SK-N-MC (cell line): ENCODE data around the gene BTG3.

Source experiments
- DNase-seq: peaks from one replicate; pipeline ENCODE4 v3.0.0-alpha.2; 2011; ENCODE audit warnings: low read depth, low spot score
- H3K27ac ChIP-seq: fragments of 200-600 bp; sonication (generic); 2 replicates; pipeline ENCODE4 v1.5.1; 2016; ENCODE audit warnings: mixed run types
- H3K36me3 ChIP-seq: fragments of 200-600 bp; sonication (generic); 2 replicates; pipeline ENCODE4 v1.6.1; 2017; ENCODE audit warnings: antibody characterized with exemption, low read length, mixed read lengths; ENCODE audit not compliant: insufficient read depth
- H3K4me3 ChIP-seq: fragments of 200-600 bp; sonication (generic); 2 replicates; pipeline ENCODE4 v1.5.1; 2016
- H3K9ac ChIP-seq: fragments of 200-600 bp; sonication (generic); 2 replicates; pipeline ENCODE4 v1.8.0; 2017; ENCODE audit warnings: mixed run types, mixed read lengths; ENCODE audit not compliant: insufficient read length
- H3K9me3 ChIP-seq: fragments of 200-600 bp; sonication (generic); 2 replicates; pipeline ENCODE4 v1.6.1; 2017; ENCODE audit warnings: low read depth, mild to moderate bottlenecking, antibody characterized with exemption, low read length, moderate library complexity, mixed read lengths
- EZH2 ChIP-seq: fragments of 200-600 bp; sonication (generic); IDR thresholded peaks from one replicate; pipeline ENCODE4 v1.6.1; 2017; ENCODE audit warnings: antibody characterized with exemption
- FOXP2 ChIP-seq: optimal IDR thresholded peaks from 2 replicates; pipeline ENCODE3; 2011; ENCODE audit warnings: mild to moderate bottlenecking, moderate library complexity; ENCODE audit not compliant: insufficient read depth; ENCODE audit errors: extremely low read length, control extremely low read depth
- POLR2AphosphoS5 ChIP-seq: IDR thresholded peaks from 2 replicates; pipeline ENCODE4 v1.6.1; 2012; ENCODE audit warnings: mild to moderate bottlenecking, low read depth, low read length, borderline replicate concordance

Gene BTG3

GRCh38 chr21:17578162-17578561 is 34.5 kb downstream of the BTG3 start:
- no peak overlapping the region for H3K4me3 ChIP-seq
- TF ChIP-seq POLR2AphosphoS5, result no peak
- TF ChIP-seq EZH2, result no peak
- TF ChIP-seq FOXP2, result no peak
- H3K27ac ChIP-seq, result no peak overlapping the region
- H3K36me3 ChIP-seq, result no peaks in the 10 kb centered on the region
- H3K9me3 ChIP-seq, result no peaks in the 10 kb centered on the region
- no peak overlapping the region for H3K9ac ChIP-seq
- no peak for DNase-seq

GRCh38 chr21:17577701-17578100 is 35.0 kb downstream of the BTG3 start:
- Histone ChIP-seq H3K9ac (no peak overlapping the region), H3K27ac (no peak overlapping the region), H3K9me3 (no peaks in the 10 kb centered on the region), H3K4me3 (no peak overlapping the region), H3K36me3 (no peaks in the 10 kb centered on the region)
- no peak for DNase-seq
- TF ChIP-seq POLR2AphosphoS5 (no peak), FOXP2 (no peak), EZH2 (no peak)

GRCh38 chr21:17576080-17576835 is 36.4 kb downstream of the BTG3 start:
- H3K27ac ChIP-seq, result no peak overlapping the region
- H3K4me3 ChIP-seq, result no peak overlapping the region
- no peak for TF ChIP-seq POLR2AphosphoS5
- TF ChIP-seq EZH2, result no peak
- no peak for TF ChIP-seq FOXP2
- H3K9ac ChIP-seq, result no peak overlapping the region
- H3K36me3 ChIP-seq, result no peaks in the 10 kb centered on the region
- DNase-seq, result no peak
- H3K9me3 ChIP-seq, result no peaks in the 10 kb centered on the region

- H3K9me3 ChIP-seq, result no peaks in the 10 kb centered on the region
- DNase-seq, result no peak
- no peak overlapping the region for H3K4me3 ChIP-seq
- no peak overlapping the region for H3K9ac ChIP-seq
- TF ChIP-seq FOXP2 (no peak), EZH2 (no peak), POLR2AphosphoS5 (no peak)
- H3K36me3 ChIP-seq, result no peaks in the 10 kb centered on the region
- no peak overlapping the region for H3K27ac ChIP-seq
Measured at GRCh38 chr21:17575076-17575475, 37.6 kb downstream of the BTG3 start.

- no peaks in the 10 kb centered on the region for H3K9me3 ChIP-seq
- no peak overlapping the region for H3K4me3 ChIP-seq
- no peak for DNase-seq
- no peak overlapping the region for H3K9ac ChIP-seq
- H3K36me3 ChIP-seq, result no peaks in the 10 kb centered on the region
- TF ChIP-seq POLR2AphosphoS5 (no peak), EZH2 (no peak), FOXP2 (no peak)
- no peak overlapping the region for H3K27ac ChIP-seq
Measured at GRCh38 chr21:17572431-17572830, 40.3 kb downstream of the BTG3 start.

GRCh38 chr21:17570786-17571185 is 41.9 kb downstream of the BTG3 start:
- no peak for DNase-seq
- Histone ChIP-seq H3K9me3 (no peaks in the 10 kb centered on the region), H3K4me3 (no peak overlapping the region), H3K9ac (no peak overlapping the region), H3K27ac (no peak overlapping the region), H3K36me3 (no peaks in the 10 kb centered on the region)
- TF ChIP-seq FOXP2, result no peak
- TF ChIP-seq POLR2AphosphoS5, result no peak
- TF ChIP-seq EZH2, result no peak

GRCh38 chr21:17560377-17561025 is 52.2 kb downstream of the BTG3 start:
- no peak overlapping the region for H3K27ac ChIP-seq
- TF ChIP-seq EZH2 (no peak), POLR2AphosphoS5 (no peak), FOXP2 (no peak)

GRCh38 chr21:17554679-17555465 is 57.8 kb downstream of the BTG3 start:
- TF ChIP-seq FOXP2 (no peak), EZH2 (no peak), POLR2AphosphoS5 (no peak)
- no peak for DNase-seq
- peaks cover 18% of the 10 kb centered on the region for H3K36me3 ChIP-seq

More at GRCh38 chr21:17560377-17561025, 52.2 kb downstream of the BTG3 start:
- no peak overlapping the region for H3K9ac ChIP-seq
- no peak for DNase-seq
- peaks cover 24% of the 10 kb centered on the region for H3K36me3 ChIP-seq
- H3K9me3 ChIP-seq, result no peaks in the 10 kb centered on the region
- H3K4me3 ChIP-seq, result no peak overlapping the region

More at GRCh38 chr21:17554679-17555465, 57.8 kb downstream of the BTG3 start:
- H3K4me3 ChIP-seq, result no peak overlapping the region
- H3K27ac ChIP-seq, result no peak overlapping the region
- H3K9me3 ChIP-seq, result no peaks in the 10 kb centered on the region
- H3K9ac ChIP-seq, result no peak overlapping the region
